ENCODE data around the gene RPL9.

- TF ChIP-seq CTCF (IDR thresholded peaks at IDR 0.05) (no peak), ZFX (IDR thresholded peaks at IDR 0.05; ENCODE audit: borderline replicate concordance) (no peak)
These were observed 8.1 kb downstream of the RPL9 start for GRCh38 chr4:39450618-39451017.

Measured in 22Rv1 (cell line).